Stimulated activated CD4-positive, alpha-beta T cell treated with anti-CD3 and anti-CD28 coated beads, TNF-alpha, amount 100 ng/mL, for 48 hours (primary cell): ENCODE measurements around the gene NPM3.
"Not testable (repeated sequence)": the region's sequence is repeated elsewhere in the genome, so short reads cannot be mapped to it uniquely, and the experiment has no call there.

Experiments
- DNase-seq, 3 donors: peaks; one replicate each; pipeline ENCODE4 v3.0.0-alpha.2; 2020; ENCODE audit warnings: low read depth in 3 of 3

NPM3 gene

DNA sequence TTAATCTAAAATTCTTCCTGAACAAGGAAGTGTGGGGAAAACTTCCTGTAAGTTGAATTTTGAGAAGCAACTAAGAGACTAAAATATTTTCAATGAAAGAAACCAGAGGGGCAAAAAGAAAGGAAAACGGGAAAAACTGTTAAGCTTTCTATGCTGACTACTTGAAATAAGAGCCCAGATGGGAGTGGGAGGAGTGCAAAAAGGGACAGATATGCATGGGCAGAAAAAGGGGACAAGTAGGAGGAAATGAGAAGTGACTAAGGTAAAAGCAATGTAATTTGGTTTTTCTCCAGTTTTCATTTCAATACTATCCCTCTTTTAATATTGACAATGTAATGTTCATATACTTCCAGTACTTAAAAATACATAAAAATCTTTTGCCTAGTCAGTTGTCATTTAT is 23.9 kb upstream of the NPM3 start:
- no peak for DNase-seq

GRCh38 chr10:101803511-101803910 is 20.3 kb upstream of the NPM3 start:
- DNase-seq: no peak

GRCh38 chr10:101797403-101798059 is 14.3 kb upstream of the NPM3 start:
- no peak for DNase-seq

DNA sequence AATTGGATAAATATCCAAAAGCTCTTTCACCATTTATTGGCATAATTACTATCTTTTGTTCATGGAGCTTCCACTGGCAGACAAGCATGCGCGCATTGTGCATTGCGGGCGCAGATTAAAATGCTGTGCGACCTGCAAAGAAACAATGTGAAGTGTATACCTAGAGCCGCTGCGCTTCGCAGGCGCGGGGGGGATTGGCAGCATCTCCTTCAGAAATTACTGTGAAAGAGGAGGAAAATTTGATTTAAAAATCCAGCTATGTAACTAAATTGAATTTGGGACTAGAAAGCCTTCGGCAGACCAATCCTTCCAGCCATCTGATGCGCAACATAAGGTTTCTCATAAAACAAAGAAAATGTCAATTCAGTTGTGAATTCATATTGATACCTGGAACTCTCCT is 10.3 kb upstream of the NPM3 start:
- no peak for DNase-seq

DNA sequence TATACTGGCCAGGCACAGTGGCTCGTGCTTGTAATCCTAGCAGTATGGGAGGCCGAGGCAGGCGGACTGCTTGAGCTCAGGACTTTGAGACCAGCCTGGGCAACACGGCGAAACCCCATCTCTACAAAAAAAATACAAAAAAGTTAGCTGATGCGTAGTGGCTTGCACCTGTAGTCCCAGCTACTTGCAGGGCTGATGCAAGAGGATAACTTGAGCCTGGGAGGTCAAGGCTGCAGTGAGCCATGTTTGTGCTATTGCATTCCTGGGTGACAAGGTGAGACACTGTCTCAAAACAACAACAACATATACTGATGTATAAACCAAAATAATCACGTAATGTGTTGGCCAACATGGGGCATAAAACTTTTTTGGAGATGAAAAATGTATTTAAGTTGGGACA is 6.4 kb upstream of the NPM3 start:
- DNase-seq: no peak

- DNase-seq: not testable (repeated sequence)
Measured at GRCh38 chr10:101789231-101789630, 6.0 kb upstream of the NPM3 start.

DNA sequence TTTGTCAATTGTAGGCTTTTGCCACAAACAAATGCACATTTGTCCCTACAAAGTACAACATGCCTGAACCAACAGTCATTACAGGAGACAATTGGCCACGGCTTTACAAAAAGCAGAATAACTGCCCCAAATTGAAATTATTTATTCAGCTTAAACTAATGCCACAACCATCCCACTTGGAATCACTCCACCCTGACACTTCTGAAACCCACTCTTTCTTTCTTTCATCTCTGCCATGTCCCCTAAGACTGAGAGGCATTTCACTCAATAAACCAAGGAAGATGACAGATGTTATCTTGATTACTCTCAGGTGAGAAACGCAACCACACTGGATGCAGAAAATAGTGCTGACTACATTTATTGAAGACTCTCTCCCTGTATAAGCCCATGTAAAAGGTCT is 2.6 kb upstream of the NPM3 start:
- DNase-seq: no peak

- no peak for DNase-seq
Measured at GRCh38 chr10:101784558-101784957, 1.3 kb upstream of the NPM3 start.

- DNase-seq: no peak
Measured at GRCh38 chr10:101783736-101784118, 481 bp upstream of the NPM3 start.

DNA sequence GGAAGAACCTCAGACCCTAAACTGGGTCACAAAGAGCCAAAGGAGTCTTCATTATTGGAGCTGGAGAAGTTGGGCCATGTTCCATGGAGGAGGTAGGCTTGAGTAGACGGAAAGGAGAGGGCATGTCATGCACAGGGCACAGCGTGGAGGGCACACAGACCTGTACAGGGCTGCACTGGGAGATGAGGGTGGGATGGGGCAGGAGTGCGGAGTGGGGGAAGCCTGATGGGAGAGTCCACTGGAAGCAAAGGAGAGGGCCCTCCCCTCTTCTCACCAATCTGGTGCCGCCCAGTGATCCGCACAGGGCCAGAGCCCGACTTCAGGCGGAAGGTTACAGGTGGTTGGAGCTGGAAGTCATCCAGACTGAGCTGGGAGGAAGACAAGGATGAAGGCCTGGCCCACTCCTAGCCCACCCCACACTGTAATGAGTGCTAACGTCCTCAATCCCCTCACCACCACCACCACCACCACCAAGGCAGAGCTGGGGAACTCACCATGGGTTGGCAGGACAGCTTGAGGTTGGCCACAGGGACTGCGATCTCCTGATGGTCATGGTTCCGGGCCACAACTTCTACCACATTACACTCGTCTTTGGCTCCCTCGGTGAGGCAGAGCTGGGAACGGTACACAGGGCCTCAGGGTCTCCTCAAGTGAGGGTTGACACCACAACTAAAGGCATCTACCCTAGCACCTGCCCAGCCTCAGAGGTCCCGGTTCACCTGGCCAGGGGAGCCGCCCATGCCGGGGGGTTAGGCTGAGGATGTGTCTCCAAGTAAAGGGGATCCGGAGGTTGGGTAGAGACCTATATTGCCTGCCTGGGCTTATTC is 1.0 kb downstream of the NPM3 start:
- no peak for DNase-seq

- DNase-seq: no peak
Measured at GRCh38 chr10:101781655-101781983, 1.6 kb downstream of the NPM3 start.

- DNase-seq: peak; percentile 53 to 68 (median 58)
Measured at GRCh38 chr10:101780818-101781654, 2.2 kb downstream of the NPM3 start.

- no peak for DNase-seq
Measured at GRCh38 chr10:101780187-101780817, 2.9 kb downstream of the NPM3 start.

- DNase-seq: peak; percentile 67 to 82 (median 81)
Measured at GRCh38 chr10:101779544-101780186, 3.6 kb downstream of the NPM3 start.

- DNase-seq: no peak
Measured at GRCh38 chr10:101778781-101779543, 4.3 kb downstream of the NPM3 start.

GRCh38 chr10:101778151-101778780 is 5.0 kb downstream of the NPM3 start:
- DNase-seq: no peak

DNA sequence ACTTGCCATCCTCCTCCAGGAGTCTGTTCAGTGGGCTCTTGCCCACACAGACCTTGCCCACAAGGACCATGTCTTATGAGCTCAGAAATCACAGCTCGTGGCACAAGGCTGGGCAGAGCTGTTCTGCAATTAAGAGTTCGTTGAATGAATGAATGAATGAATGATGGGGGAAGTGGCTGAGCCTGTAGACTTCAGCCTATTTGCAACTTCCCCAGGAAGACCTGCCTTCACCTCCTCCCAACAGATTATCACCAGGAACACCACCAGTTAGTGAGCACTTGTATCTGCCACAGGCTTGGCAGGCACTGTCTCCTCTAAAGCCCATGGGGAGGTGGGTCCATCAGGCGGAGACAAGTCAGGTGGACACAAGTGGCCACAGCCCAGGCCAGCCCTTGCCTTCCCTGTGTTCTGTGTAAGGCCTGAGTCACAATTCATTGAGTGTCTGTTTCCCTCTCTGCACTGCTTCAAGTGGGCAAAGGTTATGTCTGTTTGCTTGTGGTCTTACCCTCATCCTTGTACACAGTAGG is 5.6 kb downstream of the NPM3 start:
- DNase-seq: no peak

GRCh38 chr10:101776161-101776817 is 7.0 kb downstream of the NPM3 start:
- no peak for DNase-seq
